Loucy (cell line): ENCODE results near the gene SLC7A1.

Experiments used
- CTCF ChIP-seq: fragments of 200-600 bp; sonication (generic); conservative IDR thresholded peaks from 2 replicates; pipeline ENCODE4 v1.5.1; 2014; ENCODE audit warnings: mild to moderate bottlenecking, antibody characterized with exemption, low read length
- EZH2phosphoT487 ChIP-seq: fragments of 200-600 bp; IDR thresholded peaks from 2 replicates; pipeline ENCODE4 v1.6.1; 2018; ENCODE audit warnings: antibody characterized with exemption, mild to moderate bottlenecking, moderate library complexity, borderline replicate concordance

GRCh38 chr13:29516012-29516411 lies 79.5 kb downstream of the SLC7A1 start:
- TF ChIP-seq CTCF: no peak
- TF ChIP-seq EZH2phosphoT487: no peak
